Stomach (tissue), 9 donors: ENCODE data around the gene FAM107B. TPM values are rescaled to one million over a fixed set of nuclear protein-coding genes. Genes with fewer than 3 reads are reported as not detected.

Experiments used
- DNase-seq, 2 donors: peaks; one replicate each; pipeline versions ENCODE4 v3.0.0 to v3.0.0-alpha.2; 2013 to 2019
- H3K27ac ChIP-seq, 5 donors: fragments of 200-600 bp in 4 of 5; sonication (generic) in 4 of 5; one replicate each; pipeline ENCODE4 v1.5.1; 2013 to 2019; ENCODE audit warnings: mild to moderate bottlenecking in 1 of 5, moderate library complexity in 1 of 5
- H3K27me3 ChIP-seq, 3 donors: fragments of 200-600 bp; sonication (generic); one replicate each; pipeline ENCODE4 v1.5.1; 2017 to 2019; ENCODE audit warnings: mixed run types in 1 of 3
- H3K36me3 ChIP-seq, 4 donors: fragments of 200-600 bp; sonication (generic); 1 replicate in 3 of 4; 2 replicates in 1 of 4; pipeline ENCODE4 v1.5.1; 2016 to 2019
- H3K4me1 ChIP-seq, 4 donors: fragments of 200-600 bp; sonication (generic); one replicate each; pipeline ENCODE4 v1.5.1; 2016 to 2019
- H3K4me3 ChIP-seq, 4 donors: fragments of 200-600 bp; sonication (generic) in 3 of 4; one replicate each; pipeline ENCODE4 v1.5.1; 2016 to 2019; ENCODE audit warnings: mild to moderate bottlenecking in 1 of 4
- H3K9me3 ChIP-seq, 4 donors: fragments of 200-600 bp; sonication (generic); one replicate each; pipeline ENCODE4 v1.5.1; 2016 to 2019
- CTCF ChIP-seq, 7 experiments: fragments of 450-650 bp in 4 of 7; fragments of 200-600 bp in 3 of 7; sonication (generic) in 3 of 7; IDR thresholded peaks; one replicate each; pipeline ENCODE4 v1.5.1; 2016 to 2019; ENCODE audit warnings: antibody characterized with exemption in 7 of 7, control low read depth in 2 of 7, mild to moderate bottlenecking in 1 of 7
- EP300 ChIP-seq: sonication (generic); formaldehyde crosslinking; IDR thresholded peaks from one replicate; pipeline ENCODE4 v1.6.1; 2017; ENCODE audit warnings: antibody characterized with exemption
- POLR2A ChIP-seq, 4 donors: fragments of 450-650 bp; IDR thresholded peaks; one replicate each; pipeline ENCODE4 v1.6.1; 2016; ENCODE audit warnings: antibody characterized with exemption in 4 of 4, control low read depth in 2 of 4, mild to moderate bottlenecking in 1 of 4, moderate library complexity in 1 of 4
- POLR2AphosphoS5 ChIP-seq, 3 donors: sonication (generic); formaldehyde crosslinking; IDR thresholded peaks; one replicate each; pipeline ENCODE4 v1.6.1; 2016; ENCODE audit warnings: antibody characterized with exemption in 3 of 3
- WGBS, 5 donors: extraction: QIAGEN DNeasy Blood & Tissue Kit in 3 of 5; methylation state at CpG; one replicate each; pipeline versions ENCODE4 v1.1.5 to v1.1.7; 2013 to 2018; 5-methylcytosine and 5-hydroxymethylcytosine counted together
- intact Hi-C: fragments of 100-400 bp; cut with DNase I; formaldehyde crosslinking; loops from one replicate; pipeline ENCODE4 v1.15.1; 2023; ENCODE audit warnings: low total_unique reads
- polyA plus RNA-seq, 3 donors: library from polyadenylated mRNA; stranded (reverse); fragments of 200-250 nt; gene quantifications; one replicate each; pipeline ENCODE4 v1.2.3, GENCODE V29; 2013
- total RNA-seq, 5 donors: library from RNA; depleted of rRNA; stranded (reverse); fragments of >200 nt; gene quantifications; one replicate each; pipeline versions ENCODE4 v1.1.0 to v1.2.3, GENCODE V29; 2014 to 2016
- donor health status: healthy with polysubstance abuse.
- donor health status: Bipolar disorder and iron deficiency.
- donor health status: healthy.

FAM107B gene
- total and polyA plus RNA-seq, 8 donors = 18.7 to 397 (median 160) TPM

GRCh38 chr10:14526326-14526725 is 248.4 kb downstream of the FAM107B start:
- peaks cover 14 to 63% (median 45%) of the 10 kb centered on the region in 4 donors for H3K36me3 ChIP-seq
- DNase-seq = no peak
- intact Hi-C loops = no loop called here
- no peaks in the 10 kb centered on the region for H3K9me3 ChIP-seq
- peaks cover 3 to 62% (median 28%) of the 10 kb centered on the region in 4 donors for H3K4me1 ChIP-seq
- no peak overlapping the region for H3K4me3 ChIP-seq
- no peak for TF ChIP-seq EP300
- peak in 2 of 3 donors; percentile 14 to 43 for TF ChIP-seq POLR2AphosphoS5 (IDR thresholded peaks at IDR 0.05)
- H3K27ac ChIP-seq = peak overlapping the region; percentile 25 to 59 (median 54)
- H3K27me3 ChIP-seq = no peaks in the 10 kb centered on the region
- 50 to 77% (median 57%) methylated on average over 7 of the region's 7 CpGs for WGBS, 5 donors

GRCh38 chr10:14524691-14525324 is 249.9 kb downstream of the FAM107B start:
- intact Hi-C loops = no loop called here
- 77 to 90% (median 85%) methylated on average over 3 of the region's 3 CpGs for WGBS, 5 donors
- H3K4me3 ChIP-seq = no peak overlapping the region
- H3K9me3 ChIP-seq = no peaks in the 10 kb centered on the region
- peaks cover 3 to 53% (median 21%) of the 10 kb centered on the region in 4 donors for H3K4me1 ChIP-seq
- no peaks in the 10 kb centered on the region for H3K27me3 ChIP-seq
- H3K27ac ChIP-seq = no peak overlapping the region
- TF ChIP-seq POLR2AphosphoS5 (IDR thresholded peaks at IDR 0.05) (no peak), POLR2A (IDR thresholded peaks at IDR 0.05) (no peak), EP300 (no peak), CTCF (IDR thresholded peaks at IDR 0.05) (no peak)
- H3K36me3 ChIP-seq = peaks cover 27 to 70% (median 55%) of the 10 kb centered on the region in 4 donors
- no peak for DNase-seq

- intact Hi-C loops = no loop called here
- Histone ChIP-seq H3K4me1 (peaks cover 3 to 38% (median 17%) of the 10 kb centered on the region in 4 donors), H3K27ac (peak overlapping the region in 1 of 5 donors; percentile 12), H3K4me3 (no peak overlapping the region), H3K27me3 (no peaks in the 10 kb centered on the region), H3K36me3 (peaks cover 22 to 68% (median 55%) of the 10 kb centered on the region in 4 donors), H3K9me3 (no peaks in the 10 kb centered on the region)
- WGBS, 5 donors = 68 to 80% (median 74%) methylated on average over 10 of the region's 10 CpGs
- DNase-seq = no peak
- no peak for TF ChIP-seq POLR2AphosphoS5 (IDR thresholded peaks at IDR 0.05)
- TF ChIP-seq CTCF (IDR thresholded peaks at IDR 0.05) = no peak
- TF ChIP-seq POLR2A (IDR thresholded peaks at IDR 0.05) = no peak
- no peak for TF ChIP-seq EP300
Observed at GRCh38 chr10:14523286-14523685, 251.4 kb downstream of the FAM107B start.

- no peak for DNase-seq
- TF ChIP-seq EP300 (no peak), POLR2A (IDR thresholded peaks at IDR 0.05) (no peak), POLR2AphosphoS5 (IDR thresholded peaks at IDR 0.05) (no peak), CTCF (IDR thresholded peaks at IDR 0.05) (no peak)
- Histone ChIP-seq H3K27ac (no peak overlapping the region), H3K36me3 (peaks cover 25 to 73% (median 62%) of the 10 kb centered on the region in 4 donors), H3K4me1 (peaks cover 0 to 6% (median 4%) of the 10 kb centered on the region in 4 donors), H3K4me3 (no peak overlapping the region), H3K9me3 (no peaks in the 10 kb centered on the region), H3K27me3 (no peaks in the 10 kb centered on the region)
- WGBS, 5 donors = 89 to 95% (median 91%) methylated on average over 7 of the region's 7 CpGs
- intact Hi-C loops = no loop called here
Observed at GRCh38 chr10:14519785-14520184, 254.9 kb downstream of the FAM107B start.

GRCh38 chr10:14518149-14518548 is 256.5 kb downstream of the FAM107B start:
- H3K27ac ChIP-seq = no peak overlapping the region
- WGBS, 5 donors = 89 to 97% (median 94%) methylated on average over 3 of the region's 3 CpGs
- H3K27me3 ChIP-seq = no peaks in the 10 kb centered on the region
- TF ChIP-seq EP300 (no peak), POLR2A (IDR thresholded peaks at IDR 0.05) (no peak), CTCF (IDR thresholded peaks at IDR 0.05) (no peak), POLR2AphosphoS5 (IDR thresholded peaks at IDR 0.05) (no peak)
- intact Hi-C loops = no loop called here
- no peak for DNase-seq
- H3K4me1 ChIP-seq = peaks cover 0 to 3% (median 0%) of the 10 kb centered on the region in 4 donors
- H3K36me3 ChIP-seq = peaks cover 25 to 72% (median 62%) of the 10 kb centered on the region in 4 donors
- H3K4me3 ChIP-seq = no peak overlapping the region
- H3K9me3 ChIP-seq = no peaks in the 10 kb centered on the region
